ENCODE results near the gene TUBA1B. TPM values are rescaled to one million over a fixed set of nuclear protein-coding genes. Genes with fewer than 3 reads are reported as not detected.

The TUBA1B gene
- total and polyA plus RNA-seq, 2 donors (not counting 3 experiments of a cell fraction or from before 2014, with no cell fraction given) = 2,245 to 5,362 TPM

- Histone ChIP-seq H4K20me1 (replicated peaks; ENCODE audit: control insufficient read depth, extremely low read depth, insufficient read depth, low read length) (no peaks in the 10 kb centered on the region), H3K9me1 (replicated peaks; ENCODE audit: control insufficient read depth, extremely low read depth, insufficient read depth, low read length) (no peaks in the 10 kb centered on the region), H3K9me3 (replicated peaks; ENCODE audit: control insufficient read depth, insufficient read depth, low read length) (no peaks in the 10 kb centered on the region), H3K4me3 (replicated peaks in 1 of 3; ENCODE audit: insufficient read depth in 1 of 3, low read depth in 1 of 3, low read length in 3 of 3) (no peak overlapping the region), H3K36me3 (ENCODE audit: control insufficient read depth in 2 of 2, extremely low read depth in 1 of 2, insufficient read depth in 2 of 2, low read length in 2 of 2) (no peaks in the 10 kb centered on the region), H3K27me3 (ENCODE audit: control insufficient read depth in 2 of 2, insufficient read depth in 2 of 2, low read length in 2 of 2) (no peaks in the 10 kb centered on the region), H3K9ac (replicated peaks; ENCODE audit: extremely low read depth, insufficient read depth, low read length) (no peak overlapping the region), H3K4me2 (ENCODE audit: insufficient read depth, low read length) (no peak overlapping the region), H3K27ac (ENCODE audit: insufficient read depth, low read depth, low read length) (no peak overlapping the region), H2AFZ (ENCODE audit: low read depth, low read length) (no peak overlapping the region), H3K79me2 (ENCODE audit: control insufficient read depth, insufficient read depth, low read length) (no peaks in the 10 kb centered on the region), H3K4me1 (ENCODE audit: control insufficient read depth, extremely low read depth, insufficient read depth, low read length) (no peaks in the 10 kb centered on the region)
- intact Hi-C loops (cut with micrococcal nuclease) (no loop called here), dilution Hi-C loops (cut with MboI; ENCODE audit: extremely low pct_ligation_motif_present, low sequenced_read_pairs) (no loop called here)
- POLR2A ChIA-PET = interaction anchor here (0.6 kb wide), 2 partner anchors 71 to 78 kb away, joined by 3 read pairs; no protein-coding TSS in a partner anchor
- TF ChIP-seq POLR2AphosphoS5 (IDR thresholded peaks at IDR 0.05; ENCODE audit: insufficient read depth, low read depth, low read length) (no peak), GATA2 (IDR thresholded peaks at IDR 0.05; ENCODE audit: insufficient read depth, insufficient read length, low read depth, low read length) (no peak), POLR2A (IDR thresholded peaks at IDR 0.05; ENCODE audit: low read depth, low read length) (no peak), MYC (IDR thresholded peaks at IDR 0.05; ENCODE audit: low read depth, low read length) (no peak), JUN (IDR thresholded peaks at IDR 0.05; ENCODE audit: borderline replicate concordance, insufficient read depth, insufficient read length, low read depth) (no peak), CTCF (IDR thresholded peaks at IDR 0.05; ENCODE audit: extremely low read depth in 1 of 2, insufficient read depth in 1 of 2, low read depth in 1 of 2, low read length in 2 of 2) (no peak), FOS (IDR thresholded peaks at IDR 0.05; ENCODE audit: borderline replicate concordance, insufficient read depth, low read length) (no peak), EZH2 (IDR thresholded peaks at IDR 0.05; ENCODE audit: borderline replicate concordance, low read depth, low read length, severe bottlenecking) (no peak)
- TF ChIP-seq, protein P1, sequence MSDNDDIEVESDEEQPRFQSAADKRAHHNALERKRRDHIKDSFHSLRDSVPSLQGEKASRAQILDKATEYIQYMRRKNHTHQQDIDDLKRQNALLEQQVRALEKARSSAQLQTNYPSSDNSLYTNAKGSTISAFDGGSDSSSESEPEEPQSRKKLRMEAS (IDR thresholded peaks at IDR 0.05; ENCODE audit: insufficient read depth, insufficient read length) = no peak
- DNase-seq (ENCODE audit: low read depth, low spot score) (no peak), FAIRE-seq (no peak)
- CTCF ChIA-PET = interaction anchor here (1.9 kb wide), 1 partner anchor 78 kb away, joined by 5 read pairs; no protein-coding TSS in a partner anchor
- no TSS peak for BruUV-seq (replicated peaks)
Measured at GRCh38 chr12:49147384-49147783, 16.2 kb upstream of the TUBA1B start.
